ENCODE measurements around the gene CDH23. TPM values are rescaled to one million over a fixed set of nuclear protein-coding genes. Genes with fewer than 3 reads are reported as not detected.

Gene CDH23
- total RNA-seq, 1 experiment from 2014 or later, result 0.37 TPM

GRCh38 chr10:71486484-71487114 is 89.9 kb downstream of the CDH23 start:
- DNase-seq (ENCODE audit: low spot score), result no peak

GRCh38 chr10:71487726-71488125 is 91.0 kb downstream of the CDH23 start:
- no peak for DNase-seq (ENCODE audit: low spot score)

- DNase-seq (ENCODE audit: low spot score), result no peak
Measured at GRCh38 chr10:71489077-71489476, 92.4 kb downstream of the CDH23 start.

- DNase-seq (ENCODE audit: low spot score), result no peak
Measured at GRCh38 chr10:71492872-71493271, 96.2 kb downstream of the CDH23 start.

- no peak for DNase-seq (ENCODE audit: low spot score)
Measured at GRCh38 chr10:71493741-71494140, 97.0 kb downstream of the CDH23 start.

GRCh38 chr10:71494476-71494875 is 97.8 kb downstream of the CDH23 start:
- no peak for DNase-seq (ENCODE audit: low spot score)

GRCh38 chr10:71494980-71495381 is 98.3 kb downstream of the CDH23 start:
- DNase-seq (ENCODE audit: low spot score), result no peak

GRCh38 chr10:71496927-71497762 is 100.4 kb downstream of the CDH23 start:
- DNase-seq (ENCODE audit: low spot score), result no peak

GRCh38 chr10:71497763-71498326 is 101.1 kb downstream of the CDH23 start:
- DNase-seq (ENCODE audit: low spot score), result no peak

- no peak for DNase-seq (ENCODE audit: low spot score)
Measured at GRCh38 chr10:71501402-71501801, 104.7 kb downstream of the CDH23 start.

GRCh38 chr10:71502190-71502589 is 105.5 kb downstream of the CDH23 start:
- no peak for DNase-seq (ENCODE audit: low spot score)

- DNase-seq (ENCODE audit: low spot score), result no peak
Measured at GRCh38 chr10:71502851-71503250, 106.1 kb downstream of the CDH23 start.

GRCh38 chr10:71504168-71504567 is 107.4 kb downstream of the CDH23 start:
- no peak for DNase-seq (ENCODE audit: low spot score)

GRCh38 chr10:71504570-71504969 is 107.8 kb downstream of the CDH23 start:
- no peak for DNase-seq (ENCODE audit: low spot score)

GRCh38 chr10:71505862-71506261 is 109.1 kb downstream of the CDH23 start:
- DNase-seq (ENCODE audit: low spot score), result no peak

GRCh38 chr10:71509444-71509843 is 112.7 kb downstream of the CDH23 start:
- no peak for DNase-seq (ENCODE audit: low spot score)

- DNase-seq (ENCODE audit: low spot score), result no peak
Measured at GRCh38 chr10:71511206-71511605, 114.5 kb downstream of the CDH23 start.

GRCh38 chr10:71512312-71512711 is 115.6 kb downstream of the CDH23 start:
- DNase-seq (ENCODE audit: low spot score), result no peak

GRCh38 chr10:71512761-71513539 is 116.2 kb downstream of the CDH23 start:
- peak; percentile 50 for DNase-seq (ENCODE audit: low spot score)

- DNase-seq (ENCODE audit: low spot score), result no peak
Measured at GRCh38 chr10:71513540-71513853, 116.8 kb downstream of the CDH23 start.

GRCh38 chr10:71513936-71514335 is 117.2 kb downstream of the CDH23 start:
- no peak for DNase-seq (ENCODE audit: low spot score)

GRCh38 chr10:71515531-71516172 is 118.9 kb downstream of the CDH23 start:
- no peak for DNase-seq (ENCODE audit: low spot score)

Measured in H4 (cell line).